ENCODE data around the gene ACADS. TPM values are rescaled to one million over a fixed set of nuclear protein-coding genes. Genes with fewer than 3 reads are reported as not detected.

Gene ACADS
- polyA plus RNA-seq, 1 donor (not counting 4 experiments of a cell fraction or from before 2014, with no cell fraction given) = 2.2 TPM

DNA sequence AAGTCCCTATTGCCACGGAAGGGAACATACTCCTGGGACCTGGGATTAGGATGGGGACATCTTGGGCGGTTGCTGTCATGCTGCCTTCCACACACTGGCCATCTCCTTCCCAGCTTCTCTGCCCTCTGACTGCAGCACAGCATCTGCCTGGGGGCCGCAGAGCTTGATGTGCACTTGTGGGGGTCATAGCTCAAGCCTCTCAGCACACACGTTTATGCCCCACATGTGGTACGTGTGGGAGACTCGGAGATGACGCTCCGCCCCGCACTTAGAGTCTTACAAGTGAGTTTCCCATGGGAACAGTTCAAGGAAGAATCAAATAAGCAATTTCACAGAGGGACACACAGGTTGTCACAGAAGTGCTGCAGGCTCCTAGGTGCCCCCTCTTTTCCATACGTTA, 8.6 kb downstream of the ACADS start:
- Histone ChIP-seq H3K9ac (ENCODE audit: control insufficient read depth, extremely low read depth, insufficient read depth, low read length) (no peak overlapping the region), H3K4me2 (ENCODE audit: control insufficient read depth, extremely low read depth, insufficient read depth, low read depth, low read length) (no peak overlapping the region), H3K4me1 (ENCODE audit: control insufficient read depth, extremely low read depth, insufficient read depth, low read length) (no peaks in the 10 kb centered on the region), H3K79me2 (ENCODE audit: control insufficient read depth, insufficient read depth, low read length) (no peaks in the 10 kb centered on the region), H3K9me1 (ENCODE audit: control insufficient read depth, extremely low read depth, insufficient read depth, low read length) (no peaks in the 10 kb centered on the region), H3K4me3 (ENCODE audit: control insufficient read depth in 2 of 3, extremely low read depth in 1 of 3, insufficient read depth in 2 of 3, low read depth in 1 of 3, low read length in 3 of 3) (no peak overlapping the region), H3K27ac (ENCODE audit: control insufficient read depth, insufficient read depth, low read length) (no peak overlapping the region), H3K36me3 (ENCODE audit: control insufficient read depth in 2 of 2, extremely low read depth in 1 of 2, insufficient read depth in 2 of 2, low read length in 2 of 2) (peaks cover 0 to 1% of the 10 kb centered on the region in 2 experiments), H2AFZ (ENCODE audit: control insufficient read depth, low read length) (no peak overlapping the region), H4K20me1 (ENCODE audit: control insufficient read depth, extremely low read depth, insufficient read depth, low read length) (no peaks in the 10 kb centered on the region), H3K9me3 (ENCODE audit: control insufficient read depth, low read depth, low read length) (no peaks in the 10 kb centered on the region), H3K27me3 (ENCODE audit: control insufficient read depth, extremely low read depth, insufficient read depth, low read length) (no peaks in the 10 kb centered on the region)
- no peak for DNase-seq (ENCODE audit: low read depth, low spot score)
- dilution Hi-C loops (cut with MboI; ENCODE audit: extremely low pct_ligation_motif_present, low sequenced_read_pairs) = no loop called here
- TF ChIP-seq, protein P1, sequence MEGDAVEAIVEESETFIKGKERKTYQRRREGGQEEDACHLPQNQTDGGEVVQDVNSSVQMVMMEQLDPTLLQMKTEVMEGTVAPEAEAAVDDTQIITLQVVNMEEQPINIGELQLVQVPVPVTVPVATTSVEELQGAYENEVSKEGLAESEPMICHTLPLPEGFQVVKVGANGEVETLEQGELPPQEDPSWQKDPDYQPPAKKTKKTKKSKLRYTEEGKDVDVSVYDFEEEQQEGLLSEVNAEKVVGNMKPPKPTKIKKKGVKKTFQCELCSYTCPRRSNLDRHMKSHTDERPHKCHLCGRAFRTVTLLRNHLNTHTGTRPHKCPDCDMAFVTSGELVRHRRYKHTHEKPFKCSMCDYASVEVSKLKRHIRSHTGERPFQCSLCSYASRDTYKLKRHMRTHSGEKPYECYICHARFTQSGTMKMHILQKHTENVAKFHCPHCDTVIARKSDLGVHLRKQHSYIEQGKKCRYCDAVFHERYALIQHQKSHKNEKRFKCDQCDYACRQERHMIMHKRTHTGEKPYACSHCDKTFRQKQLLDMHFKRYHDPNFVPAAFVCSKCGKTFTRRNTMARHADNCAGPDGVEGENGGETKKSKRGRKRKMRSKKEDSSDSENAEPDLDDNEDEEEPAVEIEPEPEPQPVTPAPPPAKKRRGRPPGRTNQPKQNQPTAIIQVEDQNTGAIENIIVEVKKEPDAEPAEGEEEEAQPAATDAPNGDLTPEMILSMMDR (optimal IDR thresholded peaks at IDR 0.05 in 1 of 3, IDR thresholded peaks at IDR 0.05 in 1 of 3, conservative IDR thresholded peaks at IDR 0.05 in 1 of 3; ENCODE audit: extremely low read depth in 1 of 3, insufficient read depth in 2 of 3, low read length in 3 of 3) = no peak
- no peak for TF ChIP-seq EZH2 (IDR thresholded peaks at IDR 0.05; ENCODE audit: low read length)
- FAIRE-seq = no peak

- H3K9me1 ChIP-seq (ENCODE audit: control insufficient read depth, extremely low read depth, insufficient read depth, low read length) = no peaks in the 10 kb centered on the region
- FAIRE-seq (no peak), DNase-seq (ENCODE audit: low read depth, low spot score) (no peak)
- no peaks in the 10 kb centered on the region for H3K27me3 ChIP-seq (ENCODE audit: control insufficient read depth, extremely low read depth, insufficient read depth, low read length)
- H3K4me3 ChIP-seq (ENCODE audit: control insufficient read depth in 2 of 3, extremely low read depth in 1 of 3, insufficient read depth in 2 of 3, low read depth in 1 of 3, low read length in 3 of 3) = no peak overlapping the region
- H3K9me3 ChIP-seq (ENCODE audit: control insufficient read depth, low read depth, low read length) = no peaks in the 10 kb centered on the region
- H3K36me3 ChIP-seq (ENCODE audit: control insufficient read depth in 2 of 2, extremely low read depth in 1 of 2, insufficient read depth in 2 of 2, low read length in 2 of 2) = no peaks in the 10 kb centered on the region
- dilution Hi-C loops (cut with MboI; ENCODE audit: extremely low pct_ligation_motif_present, low sequenced_read_pairs) = no loop called here
- H2AFZ ChIP-seq (ENCODE audit: control insufficient read depth, low read length) = no peak overlapping the region
- H4K20me1 ChIP-seq (ENCODE audit: control insufficient read depth, extremely low read depth, insufficient read depth, low read length) = no peaks in the 10 kb centered on the region
- no peak overlapping the region for H3K9ac ChIP-seq (ENCODE audit: control insufficient read depth, extremely low read depth, insufficient read depth, low read length)
- no peak overlapping the region for H3K4me2 ChIP-seq (ENCODE audit: control insufficient read depth, extremely low read depth, insufficient read depth, low read depth, low read length)
- no peak overlapping the region for H3K27ac ChIP-seq (ENCODE audit: control insufficient read depth, insufficient read depth, low read length)
- TF ChIP-seq, protein P1 (optimal IDR thresholded peaks at IDR 0.05 in 1 of 3, IDR thresholded peaks at IDR 0.05 in 1 of 3, conservative IDR thresholded peaks at IDR 0.05 in 1 of 3; ENCODE audit: extremely low read depth in 1 of 3, insufficient read depth in 2 of 3, low read length in 3 of 3) = no peak
- TF ChIP-seq EZH2 (IDR thresholded peaks at IDR 0.05; ENCODE audit: low read length) = no peak
- H3K79me2 ChIP-seq (ENCODE audit: control insufficient read depth, insufficient read depth, low read length) = no peaks in the 10 kb centered on the region
- no peaks in the 10 kb centered on the region for H3K4me1 ChIP-seq (ENCODE audit: control insufficient read depth, extremely low read depth, insufficient read depth, low read length)
Observed at GRCh38 chr12:120735181-120735580, 9.6 kb downstream of the ACADS start.

All from keratinocyte (primary cell).